A549 (cell line): ENCODE measurements around the gene SMC1A.
"Not testable (repeated sequence)": the region's sequence is repeated elsewhere in the genome, so short reads cannot be mapped to it uniquely, and the experiment has no call there.

Source experiments
- CTCF ChIP-seq: fragments of >200 bp; sonication (Bioruptor Twin); formaldehyde crosslinking; IDR thresholded peaks from 3 replicates; pipeline ENCODE4 v1.5.1; 2016
- FOSL2 ChIP-seq, 2 experiments: fragments of 450-650 bp in 1 of 2; fragments of >200 bp in 1 of 2; sonication (Bioruptor Twin) in 1 of 2; formaldehyde crosslinking; IDR thresholded peaks; 2 replicates each; pipeline versions ENCODE4 v1.5.0 to v1.6.1; 2016 to 2020; ENCODE audit warnings: mild to moderate bottlenecking in 1 of 2, moderate library complexity in 1 of 2
- HDAC2 ChIP-seq: fragments of 200-600 bp; sonication (generic); IDR thresholded peaks from 2 replicates; pipeline ENCODE4 v1.6.1; 2016
- JUN ChIP-seq, 2 experiments: fragments of >200 bp; sonication (Bioruptor Twin); formaldehyde crosslinking; IDR thresholded peaks; 2 replicates in 1 of 2; 3 replicates in 1 of 2; pipeline ENCODE4 v1.6.1; 2016 to 2017
- POLR2A ChIP-seq: IDR thresholded peaks from 2 replicates; pipeline ENCODE4 v1.6.1; 2012; ENCODE audit warnings: mild to moderate bottlenecking, low read length

GRCh38 chrX:53420351-53420750 is 2.1 kb downstream of the SMC1A start:
- not testable (repeated sequence) for TF ChIP-seq JUN (IDR thresholded peaks at IDR 0.05); HDAC2; CTCF; FOSL2 (IDR thresholded peaks at IDR 0.05); FOSL2 (CRISPR knock-in tag; IDR thresholded peaks at IDR 0.05); POLR2A
